Glutamatergic neuron (in vitro differentiated cells): ENCODE results near the gene CAV1. TPM values are rescaled to one million over a fixed set of nuclear protein-coding genes. Genes with fewer than 3 reads are reported as not detected.
"Not testable (repeated sequence)": the region's sequence is repeated elsewhere in the genome, so short reads cannot be mapped to it uniquely, and the experiment has no call there.

ENCODE experiments used
- DNase-seq: peaks from one replicate; pipeline ENCODE4 v3.0.0; 2022
- H3K27ac Mint-ChIP-seq: one replicate; pipeline ENCODE4 v1.8.0; 2020; ENCODE audit warnings: mild to moderate bottlenecking, mixed read lengths, inconsistent platforms; ENCODE audit not compliant: unreplicated experiment
- H3K27me3 Mint-ChIP-seq: one replicate; pipeline ENCODE4 v1.8.0; 2020; ENCODE audit warnings: mild to moderate bottlenecking, moderate library complexity, mixed read lengths, inconsistent platforms; ENCODE audit not compliant: unreplicated experiment
- H3K36me3 Mint-ChIP-seq: one replicate; pipeline ENCODE4 v1.8.0; 2020; ENCODE audit warnings: mild to moderate bottlenecking, mixed read lengths, inconsistent platforms; ENCODE audit not compliant: unreplicated experiment
- H3K4me1 Mint-ChIP-seq: one replicate; pipeline ENCODE4 v1.8.0; 2020; ENCODE audit warnings: mild to moderate bottlenecking, low read depth, mixed read lengths, inconsistent platforms; ENCODE audit not compliant: unreplicated experiment
- H3K4me3 Mint-ChIP-seq: one replicate; pipeline ENCODE4 v1.8.0; 2020; ENCODE audit warnings: mild to moderate bottlenecking, mixed read lengths, inconsistent platforms; ENCODE audit not compliant: unreplicated experiment
- H3K9me3 Mint-ChIP-seq: one replicate; pipeline ENCODE4 v1.8.0; 2020; ENCODE audit warnings: mild to moderate bottlenecking, moderate library complexity, mixed read lengths, inconsistent platforms; ENCODE audit not compliant: unreplicated experiment
- CTCF ChIP-seq: fragments of 200-600 bp; sonication (generic); IDR thresholded peaks from one replicate; pipeline ENCODE4 v1.5.0; 2021; ENCODE audit not compliant: partially characterized antibody, unreplicated experiment
- long read RNA-seq: library from polyadenylated mRNA; unstranded; transcript quantifications from one replicate; pipeline ENCODE4 v2.0.0, GENCODE V29; 2020; ENCODE audit not compliant: unreplicated experiment
- total RNA-seq: library from RNA; stranded (reverse); fragmentation: NEBNext Ultra II Directional; extraction: Animal tissue kit (Norgen Biotek cat#: 25700); gene quantifications from one replicate; pipeline ENCODE4 v1.2.1, GENCODE V29; 2021; ENCODE audit not compliant: unreplicated experiment

CAV1 gene, protein sequence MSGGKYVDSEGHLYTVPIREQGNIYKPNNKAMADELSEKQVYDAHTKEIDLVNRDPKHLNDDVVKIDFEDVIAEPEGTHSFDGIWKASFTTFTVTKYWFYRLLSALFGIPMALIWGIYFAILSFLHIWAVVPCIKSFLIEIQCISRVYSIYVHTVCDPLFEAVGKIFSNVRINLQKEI
- 0.78 TPM for total RNA-seq
- long read RNA-seq, result 0 reads

- Mint-ChIP-seq H3K4me1 (peaks cover 5% of the 10 kb centered on the region), H3K27me3 (peaks cover 19% of the 10 kb centered on the region), H3K27ac (no peak within 1 kb of the TSS), H3K36me3 (no peaks in the 10 kb centered on the region), H3K4me3 (peak within 1 kb of the TSS; percentile 94), H3K9me3 (peaks cover 3% of the 10 kb centered on the region)
- TF ChIP-seq CTCF, result no peak
- DNase-seq, result peak; percentile 49
Observed at GRCh38 chr7:116524609-116525297, at the start of gene CAV1. Gene CAV1, plus strand, starts transcription at chr7:116525036. Its CDS starts 27 bp downstream, at chr7:116525063.

- Mint-ChIP-seq H3K27me3 (peaks cover 2% of the 10 kb centered on the region), H3K4me1 (no peaks in the 10 kb centered on the region), H3K27ac (no peak overlapping the region), H3K36me3 (no peaks in the 10 kb centered on the region), H3K4me3 (no peak overlapping the region), H3K9me3 (no peaks in the 10 kb centered on the region)
- TF ChIP-seq CTCF, result no peak
- no peak for DNase-seq
Observed at GRCh38 chr7:116477625-116478024, 47.2 kb upstream of the CAV1 start.

GRCh38 chr7:116478834-116479233 is 46.0 kb upstream of the CAV1 start:
- DNase-seq, result no peak
- Mint-ChIP-seq H3K9me3 (no peaks in the 10 kb centered on the region), H3K4me1 (no peaks in the 10 kb centered on the region), H3K27me3 (no peaks in the 10 kb centered on the region), H3K27ac (no peak overlapping the region), H3K36me3 (no peaks in the 10 kb centered on the region), H3K4me3 (no peak overlapping the region)
- no peak for TF ChIP-seq CTCF

DNA sequence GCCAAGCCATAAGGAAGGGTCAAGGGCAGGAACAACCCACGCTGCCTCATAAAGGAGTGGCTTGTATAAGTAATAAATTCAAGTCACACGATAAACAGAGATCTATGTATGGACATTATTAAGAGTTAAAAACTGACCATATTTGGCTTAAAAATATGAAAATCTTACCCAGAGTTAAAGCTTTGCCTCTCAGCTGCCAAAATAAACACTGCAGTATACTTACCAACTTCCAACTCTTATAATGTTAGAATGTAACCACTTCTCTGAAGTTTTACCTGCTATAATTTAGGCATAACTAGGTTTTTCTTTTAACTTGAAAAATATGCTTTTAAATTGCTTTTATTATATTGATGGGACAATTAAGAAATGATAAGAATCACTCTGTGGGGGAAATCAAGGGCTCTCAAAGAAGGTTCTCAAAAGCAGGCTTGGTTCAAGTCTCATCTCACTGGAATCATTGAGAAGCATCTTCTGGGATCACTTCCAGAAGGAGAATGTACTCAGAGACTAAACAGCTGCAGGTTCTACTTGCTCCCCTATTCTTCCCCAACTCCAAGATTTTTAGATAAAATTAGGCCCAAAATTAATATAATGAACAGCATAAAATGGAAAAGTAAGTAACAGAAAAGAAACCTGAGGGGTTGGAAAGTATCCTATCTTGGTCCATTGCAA is 41.4 kb upstream of the CAV1 start:
- Mint-ChIP-seq H3K27me3 (no peaks in the 10 kb centered on the region), H3K27ac (no peak overlapping the region), H3K36me3 (no peaks in the 10 kb centered on the region), H3K4me1 (no peaks in the 10 kb centered on the region), H3K4me3 (no peak overlapping the region), H3K9me3 (no peaks in the 10 kb centered on the region)
- TF ChIP-seq CTCF, result no peak
- DNase-seq, result no peak

GRCh38 chr7:116484389-116484788 is 40.4 kb upstream of the CAV1 start:
- H3K4me3 Mint-ChIP-seq, H3K4me1 Mint-ChIP-seq, H3K27me3 Mint-ChIP-seq, H3K36me3 Mint-ChIP-seq, H3K27ac Mint-ChIP-seq, H3K9me3 Mint-ChIP-seq, DNase-seq: not testable (repeated sequence)
